AG09319 (cell line): ENCODE measurements around the gene SIDT1.

Experiments
- DNase-seq: peaks from one replicate; pipeline ENCODE4 v3.0.0-alpha.2; 2010; ENCODE audit warnings: low read depth; ENCODE audit errors: extremely low read depth
- CTCF ChIP-seq: IDR thresholded peaks from 2 replicates; pipeline ENCODE4 v1.5.1; 2011; ENCODE audit warnings: low read depth, mild to moderate bottlenecking, inconsistent platforms, low read length, moderate library complexity

SIDT1 gene

GRCh38 chr3:113649174-113649845, 117.0 kb downstream of the SIDT1 start:
- no peak for TF ChIP-seq CTCF

GRCh38 chr3:113654310-113654709, 122.0 kb downstream of the SIDT1 start:
- no peak for DNase-seq
- TF ChIP-seq CTCF: no peak

More at GRCh38 chr3:113649174-113649845, 117.0 kb downstream of the SIDT1 start:
- no peak for DNase-seq

GRCh38 chr3:113654851-113655250, 122.5 kb downstream of the SIDT1 start:
- no peak for DNase-seq
- TF ChIP-seq CTCF: no peak

- TF ChIP-seq CTCF: no peak
- DNase-seq: no peak
These were observed 125.8 kb downstream of the SIDT1 start for GRCh38 chr3:113658107-113658506.

GRCh38 chr3:113659101-113659541, 126.8 kb downstream of the SIDT1 start:
- TF ChIP-seq CTCF: no peak
- no peak for DNase-seq

- no peak for TF ChIP-seq CTCF
- DNase-seq: no peak
These were observed 127.6 kb downstream of the SIDT1 start for GRCh38 chr3:113659996-113660395.

- TF ChIP-seq CTCF: no peak
- DNase-seq: no peak
These were observed 128.1 kb downstream of the SIDT1 start for GRCh38 chr3:113660458-113660857.
